ENCODE results near the gene TRAF2. TPM values are rescaled to one million over a fixed set of nuclear protein-coding genes. Genes with fewer than 3 reads are reported as not detected.
A peak's percentile ranks its signal among the peaks of the same experiment; 100 is the strongest.

The TRAF2 gene
- total RNA-seq, 1 donor from 2014 or later: 67.4 TPM

DNA sequence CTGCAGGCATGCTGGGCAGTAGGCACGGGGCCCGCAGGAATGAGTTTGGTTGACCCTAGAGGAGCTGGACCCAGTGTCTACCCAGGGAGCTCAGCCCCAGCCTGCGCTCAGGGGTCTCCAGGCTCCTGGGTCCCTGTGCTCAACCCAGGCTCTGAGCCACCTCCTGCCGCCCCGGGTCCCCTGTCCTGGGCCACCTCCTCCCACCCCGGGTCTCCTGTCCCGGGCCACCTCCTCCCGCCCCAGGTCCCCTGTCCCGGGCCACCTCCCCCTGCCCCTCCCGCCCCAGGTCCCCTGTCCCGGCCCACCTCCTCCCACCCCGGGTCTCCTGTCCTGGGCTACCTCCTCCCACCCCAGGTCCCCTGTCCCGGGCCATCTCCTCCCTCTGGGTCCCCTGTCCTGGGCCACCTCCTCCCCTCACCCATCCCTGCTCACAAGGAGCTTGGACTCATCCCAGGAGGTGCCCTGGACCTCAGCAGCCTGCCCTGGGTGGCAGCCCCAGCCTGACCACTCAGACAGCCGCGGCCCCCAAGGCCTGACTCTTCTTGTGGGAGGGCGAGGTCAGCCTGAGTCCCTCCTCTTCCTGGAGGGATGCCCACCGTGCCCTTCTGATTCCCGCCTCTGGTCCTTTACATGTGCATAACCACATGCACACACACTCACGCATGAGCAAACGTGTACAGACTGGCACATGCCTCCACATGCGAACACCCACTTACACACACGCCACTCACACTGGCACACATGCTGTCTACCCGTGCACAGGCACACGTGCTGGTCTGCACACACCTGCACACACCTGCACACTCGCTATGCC, 68.2 kb downstream of the TRAF2 start:
- DNase-seq (ENCODE audit: low spot score): no peak
- intact Hi-C loops (cut with micrococcal nuclease): no loop called here
- peaks cover 9% of the 10 kb centered on the region for H3K9me3 Mint-ChIP-seq
- no peak overlapping the region for H3K27ac Mint-ChIP-seq
- no peaks in the 10 kb centered on the region for H3K36me3 Mint-ChIP-seq (ENCODE audit: low read depth)
- no peaks in the 10 kb centered on the region for H3K4me1 Mint-ChIP-seq (ENCODE audit: low read depth)
- H3K27me3 Mint-ChIP-seq (ENCODE audit: insufficient read depth): no peaks in the 10 kb centered on the region
- no peak overlapping the region for H3K4me3 Mint-ChIP-seq

DNA sequence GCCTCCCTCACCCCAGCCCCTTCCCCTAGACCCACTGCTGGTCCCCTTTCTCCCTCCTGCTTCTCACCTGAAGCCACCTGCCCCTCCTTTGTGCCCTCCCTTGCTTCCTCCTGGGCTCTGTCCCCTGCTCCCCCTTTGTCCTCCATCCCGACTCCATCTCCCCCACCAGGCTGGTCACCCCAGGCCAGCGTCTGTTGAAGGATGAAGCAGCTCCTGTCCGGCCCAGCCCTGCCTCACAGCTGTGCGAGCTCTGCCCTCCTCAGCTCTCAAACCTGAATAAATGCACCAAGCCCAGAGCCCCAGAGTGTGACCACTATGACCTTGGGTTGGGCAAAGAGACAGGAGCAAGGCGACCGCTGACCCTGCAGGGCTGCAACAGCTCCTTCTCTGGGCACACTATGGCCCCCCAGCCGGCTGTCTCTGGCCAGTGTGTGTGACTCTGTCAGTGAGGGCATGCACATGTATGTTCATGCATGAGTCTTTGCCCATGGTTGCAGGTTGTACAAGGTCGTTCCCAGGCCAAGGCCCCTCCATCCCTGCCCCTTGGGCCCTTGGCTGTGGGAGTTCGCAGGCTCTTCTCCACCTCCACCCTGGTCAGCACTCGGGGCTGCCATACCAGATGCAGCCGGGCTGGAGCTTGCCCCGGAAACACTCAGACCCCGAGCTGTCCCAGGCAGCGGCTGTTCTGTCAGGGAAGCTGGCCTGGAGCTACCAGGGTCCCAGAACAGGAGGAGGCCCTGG, 69.1 kb downstream of the TRAF2 start:
- intact Hi-C loops (cut with micrococcal nuclease): no loop called here

DNA sequence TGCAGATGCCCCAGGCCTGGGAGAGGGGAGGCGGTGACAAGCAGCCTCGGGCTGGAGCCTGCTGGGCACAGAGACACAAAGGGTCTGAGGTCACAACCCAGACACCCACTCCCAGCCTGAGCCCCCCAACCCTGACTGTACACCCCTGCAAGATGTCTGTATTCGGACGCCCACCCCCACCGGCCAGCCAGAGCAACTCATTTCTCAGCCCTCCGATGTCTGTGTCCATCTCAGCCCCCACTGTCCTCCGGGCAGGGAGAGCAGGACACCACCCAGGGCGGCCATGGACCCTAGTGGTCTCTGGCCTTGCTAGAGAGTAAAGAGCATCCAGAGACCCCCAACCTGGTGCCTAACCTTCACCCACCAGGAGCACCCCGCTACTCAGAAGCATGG, 69.6 kb downstream of the TRAF2 start:
- Mint-ChIP-seq H3K27ac (no peak overlapping the region), H3K27me3 (ENCODE audit: insufficient read depth) (no peaks in the 10 kb centered on the region), H3K36me3 (ENCODE audit: low read depth) (no peaks in the 10 kb centered on the region), H3K4me3 (no peak overlapping the region), H3K9me3 (peaks cover 9% of the 10 kb centered on the region), H3K4me1 (ENCODE audit: low read depth) (no peaks in the 10 kb centered on the region)
- no peak for DNase-seq (ENCODE audit: low spot score)
- intact Hi-C loops (cut with micrococcal nuclease): no loop called here

More for the DNA sequence above, 69.1 kb downstream of the TRAF2 start:
- peaks cover 9% of the 10 kb centered on the region for H3K9me3 Mint-ChIP-seq
- no peak overlapping the region for H3K27ac Mint-ChIP-seq
- H3K36me3 Mint-ChIP-seq (ENCODE audit: low read depth): no peaks in the 10 kb centered on the region
- H3K4me3 Mint-ChIP-seq: no peak overlapping the region
- no peaks in the 10 kb centered on the region for H3K27me3 Mint-ChIP-seq (ENCODE audit: insufficient read depth)
- DNase-seq (ENCODE audit: low spot score): no peak
- H3K4me1 Mint-ChIP-seq (ENCODE audit: low read depth): no peaks in the 10 kb centered on the region

DNA sequence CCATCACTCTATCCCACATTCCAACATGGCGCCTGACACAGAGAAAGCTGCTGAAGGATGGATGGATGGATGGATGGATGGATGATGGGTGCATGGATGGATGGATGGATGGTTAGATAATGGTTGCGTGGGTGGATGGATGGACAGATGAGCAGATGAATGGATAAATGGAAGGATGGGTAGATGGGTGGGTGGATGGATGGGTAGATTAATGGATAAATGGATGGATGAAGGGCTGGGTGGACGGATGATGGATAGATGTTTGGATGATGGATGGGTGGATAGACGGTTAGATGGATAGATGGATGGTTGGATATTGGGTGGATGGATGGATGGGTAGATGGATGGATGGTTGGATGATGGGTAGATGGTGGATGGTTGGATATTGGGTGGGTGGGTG, 70.3 kb downstream of the TRAF2 start:
- H3K4me1 Mint-ChIP-seq (ENCODE audit: low read depth): no peaks in the 10 kb centered on the region
- no peak overlapping the region for H3K4me3 Mint-ChIP-seq
- no peaks in the 10 kb centered on the region for H3K27me3 Mint-ChIP-seq (ENCODE audit: insufficient read depth)
- no peaks in the 10 kb centered on the region for H3K36me3 Mint-ChIP-seq (ENCODE audit: low read depth)
- DNase-seq (ENCODE audit: low spot score): no peak
- intact Hi-C loops (cut with micrococcal nuclease): no loop called here
- H3K27ac Mint-ChIP-seq: peak overlapping the region; percentile 56
- peaks cover 9% of the 10 kb centered on the region for H3K9me3 Mint-ChIP-seq

DNA sequence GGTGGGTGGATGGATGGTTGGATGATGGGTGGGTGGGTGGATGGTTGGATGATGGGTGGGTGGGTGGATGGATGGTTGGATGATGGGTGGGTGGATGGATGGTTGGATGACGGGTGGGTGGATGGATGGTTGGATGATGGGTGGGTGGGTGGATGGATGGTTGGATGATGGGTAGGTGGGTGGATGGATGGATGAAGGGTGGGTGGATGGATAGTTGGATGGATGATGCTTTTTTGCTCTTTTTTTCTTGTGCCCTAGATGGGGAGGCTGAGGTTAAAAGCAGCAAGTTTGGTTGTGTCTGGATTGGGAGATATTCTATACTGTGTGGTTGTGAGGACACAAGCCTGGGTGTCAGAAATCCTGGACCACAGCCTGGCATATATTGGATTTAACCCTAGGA, 71.1 kb downstream of the TRAF2 start:
- Mint-ChIP-seq H3K4me3 (no peak overlapping the region), H3K27ac (no peak overlapping the region), H3K4me1 (ENCODE audit: low read depth) (no peaks in the 10 kb centered on the region), H3K9me3 (peaks cover 9% of the 10 kb centered on the region), H3K36me3 (ENCODE audit: low read depth) (no peaks in the 10 kb centered on the region), H3K27me3 (ENCODE audit: insufficient read depth) (no peaks in the 10 kb centered on the region)
- intact Hi-C loops (cut with micrococcal nuclease): no loop called here
- DNase-seq (ENCODE audit: low spot score): no peak

DNA sequence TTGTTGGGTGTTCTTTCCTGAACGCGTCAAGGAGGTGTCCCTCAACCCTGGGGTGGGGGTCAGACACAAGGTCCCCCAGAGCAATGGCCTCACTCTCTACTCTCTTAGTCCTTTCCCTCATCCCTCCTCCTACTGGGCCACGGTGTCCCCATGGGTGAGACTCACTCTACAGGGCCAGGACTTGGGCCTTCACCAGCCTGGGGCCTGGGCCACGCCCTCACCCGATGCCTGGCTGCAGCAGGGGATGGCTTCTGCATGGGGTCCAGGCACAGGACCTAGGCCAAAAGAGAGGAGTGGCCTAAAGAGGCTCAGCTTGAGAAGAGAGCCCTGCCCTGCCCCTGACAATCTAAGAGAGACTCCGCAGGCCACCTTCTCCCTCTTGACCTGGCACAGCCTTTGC, 71.6 kb downstream of the TRAF2 start:
- DNase-seq (ENCODE audit: low spot score): no peak
- Mint-ChIP-seq H3K27me3 (ENCODE audit: insufficient read depth) (no peaks in the 10 kb centered on the region), H3K36me3 (ENCODE audit: low read depth) (no peaks in the 10 kb centered on the region), H3K4me3 (no peak overlapping the region), H3K9me3 (peaks cover 9% of the 10 kb centered on the region), H3K4me1 (ENCODE audit: low read depth) (no peaks in the 10 kb centered on the region), H3K27ac (no peak overlapping the region)
- intact Hi-C loops (cut with micrococcal nuclease): no loop called here

DNA sequence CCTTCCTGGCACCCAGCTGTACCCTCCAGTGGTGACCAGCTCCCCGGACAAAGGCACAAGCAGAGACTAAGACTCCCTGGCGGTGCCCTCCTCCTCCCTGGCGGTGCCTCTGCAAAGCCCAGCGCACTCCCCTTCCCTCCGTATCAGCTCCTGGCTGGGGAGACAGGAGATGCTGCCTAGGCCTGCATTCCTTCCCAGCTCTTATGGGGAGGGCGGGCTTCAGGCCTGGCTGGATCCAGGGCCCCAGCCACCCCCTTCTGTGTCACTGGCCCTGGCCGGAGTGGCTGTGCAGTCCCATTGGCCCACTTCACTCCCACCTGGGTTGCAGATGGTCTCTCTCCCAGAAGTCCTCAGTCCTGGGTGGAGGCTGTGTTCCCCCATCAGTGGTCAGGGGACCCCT, 72.2 kb downstream of the TRAF2 start:
- Mint-ChIP-seq H3K27me3 (ENCODE audit: insufficient read depth) (no peaks in the 10 kb centered on the region), H3K27ac (no peak overlapping the region), H3K4me1 (ENCODE audit: low read depth) (no peaks in the 10 kb centered on the region), H3K9me3 (peaks cover 9% of the 10 kb centered on the region), H3K4me3 (no peak overlapping the region), H3K36me3 (ENCODE audit: low read depth) (no peaks in the 10 kb centered on the region)
- no peak for DNase-seq (ENCODE audit: low spot score)
- intact Hi-C loops (cut with micrococcal nuclease): no loop called here

DNA sequence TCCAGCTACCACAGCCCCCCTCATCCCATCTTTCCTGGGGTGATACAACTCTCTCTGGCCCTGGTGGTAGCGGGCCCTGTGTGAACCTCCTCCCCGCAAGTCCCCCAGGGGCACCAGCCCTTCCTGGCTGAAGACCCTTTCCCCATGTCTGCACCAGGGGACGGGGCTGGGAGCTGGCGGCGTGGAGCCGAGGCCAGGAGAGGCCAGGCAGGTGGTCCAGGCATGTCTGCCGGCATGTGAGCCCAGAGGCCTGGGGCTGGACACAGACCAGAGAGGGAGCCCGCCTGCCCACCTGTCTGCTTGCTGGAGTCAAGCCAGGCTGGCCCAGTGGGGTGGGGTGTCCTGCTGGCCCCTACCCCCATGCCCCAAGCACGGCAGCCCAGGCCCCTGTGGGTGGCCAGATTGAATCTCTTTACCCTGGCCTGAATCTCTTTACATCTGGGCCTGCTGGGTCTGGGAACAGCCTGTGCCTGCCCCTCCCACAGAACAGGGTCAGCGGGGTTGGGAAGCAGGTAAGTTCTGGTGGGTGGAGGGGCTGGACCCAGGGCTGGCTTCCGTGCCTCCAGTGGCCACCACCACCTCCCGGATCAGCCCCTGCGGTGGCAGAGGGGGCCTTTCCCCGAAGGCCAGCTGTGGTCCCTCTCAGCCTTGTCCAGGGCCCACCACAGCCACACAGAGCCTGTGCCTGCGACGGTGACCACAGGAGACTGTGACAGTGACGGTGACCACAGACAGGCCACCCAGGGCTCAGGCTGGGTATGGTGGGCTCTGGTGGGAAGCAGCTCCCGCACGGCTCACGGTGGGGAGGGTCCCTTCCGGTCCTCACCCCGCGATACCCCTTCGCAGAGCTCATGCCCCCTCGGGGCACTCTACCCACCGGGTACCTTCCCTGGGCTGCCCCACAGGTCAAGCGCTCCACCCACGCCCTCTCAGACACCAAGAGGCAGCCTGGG, 72.9 kb downstream of the TRAF2 start:
- Mint-ChIP-seq H3K27me3 (ENCODE audit: insufficient read depth) (no peaks in the 10 kb centered on the region), H3K4me1 (ENCODE audit: low read depth) (no peaks in the 10 kb centered on the region), H3K36me3 (ENCODE audit: low read depth) (no peaks in the 10 kb centered on the region), H3K4me3 (no peak overlapping the region), H3K27ac (no peak overlapping the region), H3K9me3 (peaks cover 9% of the 10 kb centered on the region)
- intact Hi-C loops (cut with micrococcal nuclease): no loop called here
- no peak for DNase-seq (ENCODE audit: low spot score)

DNA sequence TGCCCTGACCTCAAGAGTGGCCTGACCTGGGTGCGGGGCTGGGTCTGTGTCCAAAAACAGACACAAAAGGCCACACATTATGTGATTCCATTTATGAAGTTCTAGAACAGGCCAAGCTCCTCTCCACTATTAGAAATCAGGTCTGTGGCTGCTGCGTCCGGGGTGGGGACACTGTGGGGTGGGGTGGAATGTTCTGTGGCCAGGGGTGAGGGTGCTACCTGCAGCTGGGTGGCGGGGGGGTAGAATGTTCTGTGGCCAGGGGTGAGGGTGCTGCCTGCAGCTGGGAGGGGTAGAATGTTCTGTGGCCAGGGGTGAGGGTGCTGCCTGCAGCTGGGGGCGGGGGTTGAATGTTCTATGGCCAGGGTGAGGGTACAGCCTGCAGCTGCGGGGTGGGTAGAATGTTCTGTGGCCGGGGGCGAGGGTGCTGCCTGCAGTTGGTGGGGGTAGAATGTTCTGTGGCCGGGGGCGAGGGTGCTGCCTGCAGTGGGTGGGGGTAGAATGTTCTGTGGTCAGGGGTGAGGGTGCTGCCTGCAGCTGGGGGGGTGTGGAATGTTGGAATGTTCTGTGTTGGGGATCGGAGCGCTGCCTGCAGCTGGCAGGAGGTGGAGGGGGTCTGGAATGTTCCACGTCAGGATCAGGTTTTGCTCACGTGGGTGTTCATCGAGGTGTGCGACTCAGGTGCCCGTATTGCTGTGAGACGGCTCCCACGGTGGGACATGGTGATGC, 74.1 kb downstream of the TRAF2 start:
- Mint-ChIP-seq H3K27me3 (ENCODE audit: insufficient read depth) (no peaks in the 10 kb centered on the region), H3K27ac (no peak overlapping the region), H3K36me3 (ENCODE audit: low read depth) (no peaks in the 10 kb centered on the region), H3K9me3 (peaks cover 9% of the 10 kb centered on the region), H3K4me1 (ENCODE audit: low read depth) (peaks cover 4% of the 10 kb centered on the region), H3K4me3 (no peak overlapping the region)
- intact Hi-C loops (cut with micrococcal nuclease): no loop called here
- no peak for DNase-seq (ENCODE audit: low spot score)

DNA sequence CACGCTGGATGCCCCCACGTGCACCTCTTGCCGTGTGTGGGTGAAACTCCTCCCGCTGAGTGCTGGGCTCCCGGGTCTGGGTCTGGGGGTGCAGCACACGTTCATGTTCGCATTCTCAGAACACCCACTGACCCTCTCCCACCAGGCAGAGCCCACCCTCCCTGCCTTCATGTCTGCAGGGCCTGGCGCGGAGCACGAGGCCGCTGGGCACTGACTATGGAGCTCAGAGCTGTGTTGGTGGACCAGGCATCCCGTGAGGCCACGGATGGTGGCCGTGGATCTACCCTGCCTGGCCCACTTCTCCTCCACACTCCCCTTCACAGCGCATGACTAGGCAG, 74.6 kb downstream of the TRAF2 start:
- DNase-seq (ENCODE audit: low spot score): no peak
- intact Hi-C loops (cut with micrococcal nuclease): no loop called here
- H3K4me1 Mint-ChIP-seq (ENCODE audit: low read depth): peaks cover 9% of the 10 kb centered on the region
- no peaks in the 10 kb centered on the region for H3K27me3 Mint-ChIP-seq (ENCODE audit: insufficient read depth)
- H3K27ac Mint-ChIP-seq: no peak overlapping the region
- H3K9me3 Mint-ChIP-seq: peaks cover 9% of the 10 kb centered on the region
- no peaks in the 10 kb centered on the region for H3K36me3 Mint-ChIP-seq (ENCODE audit: low read depth)
- no peak overlapping the region for H3K4me3 Mint-ChIP-seq

DNA sequence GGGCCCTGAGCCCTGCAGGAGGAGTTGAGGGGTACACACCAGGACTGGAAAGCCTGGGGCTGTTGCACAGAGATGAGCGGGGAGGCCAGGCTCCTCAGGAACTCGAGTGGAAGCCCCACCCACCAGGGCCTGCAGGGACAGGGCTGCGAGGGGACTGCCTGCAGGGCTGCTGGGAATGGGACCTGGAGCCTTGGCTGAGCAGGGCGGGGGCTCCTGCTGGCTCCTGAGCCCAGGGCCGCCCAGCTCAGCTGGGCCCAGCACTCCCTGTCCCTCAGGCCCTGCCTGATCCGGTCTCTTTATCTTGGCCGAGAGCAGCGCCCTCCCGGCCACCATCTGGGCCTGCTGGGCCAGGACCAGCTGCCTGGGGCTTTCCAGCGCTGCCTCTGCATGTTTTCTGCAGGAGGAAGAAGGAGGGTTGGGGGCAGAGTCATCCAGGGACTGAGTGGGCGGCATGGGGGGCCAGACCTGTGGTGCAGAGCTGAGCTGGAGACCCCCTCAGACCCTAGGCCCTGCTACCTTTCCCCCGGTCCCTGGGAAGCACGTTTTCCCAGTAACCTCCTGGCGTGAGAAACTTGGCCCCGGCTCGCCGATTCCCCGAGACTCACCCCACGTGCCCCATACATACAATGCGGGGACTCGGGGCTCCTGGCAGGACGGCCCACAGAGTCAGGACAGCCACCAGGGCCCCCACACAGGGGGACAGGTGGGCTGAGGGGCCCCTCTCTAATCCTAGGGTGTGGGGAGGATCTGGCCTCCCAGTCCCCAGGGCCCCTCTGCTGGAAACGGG, 75.2 kb downstream of the TRAF2 start:
- no peak for DNase-seq (ENCODE audit: low spot score)

DNA sequence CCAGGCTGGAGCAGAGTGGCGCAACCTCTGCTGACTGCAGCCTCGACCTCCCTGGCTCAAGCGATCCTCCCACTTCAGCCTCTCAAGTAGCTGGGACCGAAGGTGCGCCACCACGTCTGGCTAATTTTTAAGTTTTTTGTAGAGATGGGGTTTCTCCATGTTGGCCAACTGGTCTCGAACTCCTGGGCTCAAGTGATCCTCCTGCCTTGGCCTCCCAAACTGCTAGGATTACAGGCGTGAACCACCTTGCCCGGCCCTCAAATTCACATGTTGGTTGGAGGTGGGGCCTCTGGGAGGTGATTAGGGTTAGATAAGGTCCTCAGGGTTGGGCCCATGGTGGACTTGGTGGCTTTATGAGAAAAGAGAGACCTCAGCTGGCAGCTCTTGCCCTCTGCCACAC, 75.8 kb downstream of the TRAF2 start:
- intact Hi-C loops (cut with micrococcal nuclease): no loop called here
- no peaks in the 10 kb centered on the region for H3K9me3 Mint-ChIP-seq
- H3K36me3 Mint-ChIP-seq (ENCODE audit: low read depth): no peaks in the 10 kb centered on the region
- peaks cover 15% of the 10 kb centered on the region for H3K4me1 Mint-ChIP-seq (ENCODE audit: low read depth)
- H3K4me3 Mint-ChIP-seq: no peak overlapping the region
- H3K27me3 Mint-ChIP-seq (ENCODE audit: insufficient read depth): peaks cover 3% of the 10 kb centered on the region
- H3K27ac Mint-ChIP-seq: no peak overlapping the region
- no peak for DNase-seq (ENCODE audit: low spot score)

More for the DNA sequence above, 75.2 kb downstream of the TRAF2 start:
- Mint-ChIP-seq H3K4me1 (ENCODE audit: low read depth) (peaks cover 14% of the 10 kb centered on the region), H3K36me3 (ENCODE audit: low read depth) (no peaks in the 10 kb centered on the region), H3K27ac (no peak overlapping the region), H3K27me3 (ENCODE audit: insufficient read depth) (no peaks in the 10 kb centered on the region), H3K4me3 (no peak overlapping the region), H3K9me3 (peaks cover 5% of the 10 kb centered on the region)
- intact Hi-C loops (cut with micrococcal nuclease): no loop called here

All from activated T-helper 1 cell treated with anti-CD3 and anti-CD28 coated beads, Interleukin-12 subunit alpha, Interleukin-12 subunit beta, Interleukin-2, Interleukin-4 antibody, amounts not matched to agents 30 ng/mL and 10 ng/mL and 1 ng/mL, durations not matched to agents 14 hours and 24 hours and 36 hours (primary cell).